Thyroid gland (tissue), 4 donors: ENCODE measurements around the gene MAPK10. TPM values are rescaled to one million over a fixed set of nuclear protein-coding genes. Genes with fewer than 3 reads are reported as not detected.

Source experiments
- DNase-seq, 2 donors: peaks; one replicate each; pipeline ENCODE4 v3.0.0-alpha.2; 2019
- H3K27ac ChIP-seq, 3 donors: fragments of 200-600 bp; sonication (generic); 1 replicate in 2 of 3; 2 replicates in 1 of 3; pipeline ENCODE4 v1.5.1; 2016 to 2019; ENCODE audit warnings: mild to moderate bottlenecking in 1 of 3, moderate library complexity in 1 of 3
- H3K27me3 ChIP-seq: fragments of 200-600 bp; sonication (generic); one replicate; pipeline ENCODE4 v1.5.1; 2019
- H3K36me3 ChIP-seq, 2 donors: fragments of 200-600 bp; sonication (generic); one replicate each; pipeline ENCODE4 v1.5.1; 2016 to 2019
- H3K4me1 ChIP-seq, 2 donors: fragments of 200-600 bp; sonication (generic); one replicate each; pipeline ENCODE4 v1.5.1; 2017 to 2019
- H3K4me3 ChIP-seq, 3 donors: fragments of 200-600 bp; sonication (generic); replicated peaks in 1 of 3; 1 replicate in 2 of 3; 2 replicates in 1 of 3; pipeline ENCODE4 v1.5.1; 2016; ENCODE audit warnings: mild to moderate bottlenecking in 1 of 3
- H3K9me3 ChIP-seq: fragments of 200-600 bp; sonication (generic); one replicate; pipeline ENCODE4 v1.5.1; 2017
- POLR2A ChIP-seq, 2 donors: fragments of 450-650 bp; IDR thresholded peaks; one replicate each; pipeline ENCODE4 v1.6.1; 2017; ENCODE audit warnings: antibody characterized with exemption in 2 of 2, mild to moderate bottlenecking in 2 of 2, moderate library complexity in 1 of 2
- WGBS, 2 donors: methylation state at CpG; one replicate each; pipeline ENCODE4 v1.1.5; 2017; 5-methylcytosine and 5-hydroxymethylcytosine counted together
- intact Hi-C: fragments of 100-400 bp; cut with DNase I; formaldehyde crosslinking; loops from one replicate; pipeline ENCODE4 v1.15.1; 2023
- total RNA-seq, 4 donors: library from RNA; depleted of rRNA; stranded (reverse); fragments of >200 nt; gene quantifications; one replicate each; pipeline ENCODE4 v1.2.3, GENCODE V29; 2016
- TF ChIP-seq, protein P1 (sequence below), 6 experiments: fragments of 200-600 bp in 3 of 6; fragments of 450-650 bp in 3 of 6; sonication (generic) in 3 of 6; IDR thresholded peaks; one replicate each; pipeline ENCODE4 v1.5.1; 2016 to 2019; ENCODE audit warnings: antibody characterized with exemption in 6 of 6, mild to moderate bottlenecking in 2 of 6, inconsistent platforms in 1 of 6, moderate library complexity in 1 of 6

The MAPK10 gene
- total RNA-seq, 4 donors from 2014 or later = 65.4 to 95.0 (median 86.2) TPM

DNA sequence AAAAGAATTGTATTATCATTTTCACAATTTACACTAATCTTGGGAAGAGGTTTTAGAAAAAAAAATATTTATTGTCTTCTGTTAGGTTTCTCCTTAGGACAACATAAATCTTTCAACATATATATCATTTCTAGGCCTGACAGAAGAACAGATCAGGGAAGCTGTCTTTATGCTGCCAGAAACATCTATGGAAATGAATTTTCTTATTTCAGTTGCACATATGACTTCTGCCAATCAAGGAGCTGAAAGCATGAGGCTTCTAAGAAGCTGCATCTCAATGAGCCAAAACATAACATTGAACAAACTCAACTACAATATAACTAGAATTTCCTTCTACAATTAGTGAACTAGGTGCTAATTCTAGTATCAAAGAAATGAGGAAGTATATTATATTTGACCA is 258.4 kb downstream of the MAPK10 start:
- TF ChIP-seq, protein P1, sequence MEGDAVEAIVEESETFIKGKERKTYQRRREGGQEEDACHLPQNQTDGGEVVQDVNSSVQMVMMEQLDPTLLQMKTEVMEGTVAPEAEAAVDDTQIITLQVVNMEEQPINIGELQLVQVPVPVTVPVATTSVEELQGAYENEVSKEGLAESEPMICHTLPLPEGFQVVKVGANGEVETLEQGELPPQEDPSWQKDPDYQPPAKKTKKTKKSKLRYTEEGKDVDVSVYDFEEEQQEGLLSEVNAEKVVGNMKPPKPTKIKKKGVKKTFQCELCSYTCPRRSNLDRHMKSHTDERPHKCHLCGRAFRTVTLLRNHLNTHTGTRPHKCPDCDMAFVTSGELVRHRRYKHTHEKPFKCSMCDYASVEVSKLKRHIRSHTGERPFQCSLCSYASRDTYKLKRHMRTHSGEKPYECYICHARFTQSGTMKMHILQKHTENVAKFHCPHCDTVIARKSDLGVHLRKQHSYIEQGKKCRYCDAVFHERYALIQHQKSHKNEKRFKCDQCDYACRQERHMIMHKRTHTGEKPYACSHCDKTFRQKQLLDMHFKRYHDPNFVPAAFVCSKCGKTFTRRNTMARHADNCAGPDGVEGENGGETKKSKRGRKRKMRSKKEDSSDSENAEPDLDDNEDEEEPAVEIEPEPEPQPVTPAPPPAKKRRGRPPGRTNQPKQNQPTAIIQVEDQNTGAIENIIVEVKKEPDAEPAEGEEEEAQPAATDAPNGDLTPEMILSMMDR (IDR thresholded peaks at IDR 0.05) = no peak
- no peak for TF ChIP-seq POLR2A (IDR thresholded peaks at IDR 0.05)
- intact Hi-C loops = no loop called here
- Histone ChIP-seq H3K27me3 (no peaks in the 10 kb centered on the region), H3K4me1 (peaks cover 10 to 16% of the 10 kb centered on the region in 2 donors), H3K4me3 (no peak overlapping the region), H3K27ac (no peak overlapping the region), H3K9me3 (no peaks in the 10 kb centered on the region), H3K36me3 (no peaks in the 10 kb centered on the region)
- no peak for DNase-seq

GRCh38 chr4:86100539-86101215 is 259.2 kb downstream of the MAPK10 start:
- WGBS, 2 donors = 84 to 93% methylated on average over 7 of the region's 7 CpGs
- Histone ChIP-seq H3K27me3 (no peaks in the 10 kb centered on the region), H3K9me3 (no peaks in the 10 kb centered on the region), H3K36me3 (no peaks in the 10 kb centered on the region), H3K27ac (no peak overlapping the region), H3K4me3 (no peak overlapping the region), H3K4me1 (peaks cover 6 to 12% of the 10 kb centered on the region in 2 donors)
- no peak for DNase-seq
- intact Hi-C loops = no loop called here
- TF ChIP-seq POLR2A (IDR thresholded peaks at IDR 0.05) = no peak
- TF ChIP-seq, protein P1 (IDR thresholded peaks at IDR 0.05) = no peak

DNA sequence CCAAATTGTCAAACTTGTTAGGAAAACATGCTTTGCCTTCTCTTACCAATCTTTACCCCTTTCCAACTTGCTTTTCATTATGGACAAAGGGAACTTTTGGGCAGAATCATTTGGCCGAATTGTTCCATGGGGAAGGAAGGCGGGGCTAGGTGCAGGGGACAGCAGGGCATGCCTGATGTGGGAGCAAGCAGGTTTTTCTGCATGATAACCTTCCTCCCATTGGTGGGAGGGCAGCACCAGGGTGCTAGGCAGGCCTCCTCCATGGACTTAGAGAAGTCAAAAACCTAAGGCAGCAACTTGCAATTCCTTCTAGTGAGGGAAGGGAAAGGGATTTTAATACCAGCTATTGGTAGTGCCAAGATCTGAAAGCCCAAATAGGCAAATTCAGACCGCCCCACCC is 260.5 kb downstream of the MAPK10 start:
- Histone ChIP-seq H3K4me3 (no peak overlapping the region), H3K27me3 (no peaks in the 10 kb centered on the region), H3K27ac (no peak overlapping the region), H3K4me1 (no peaks in the 10 kb centered on the region), H3K9me3 (no peaks in the 10 kb centered on the region), H3K36me3 (no peaks in the 10 kb centered on the region)
- 91% methylated on average over 3 of the region's 3 CpGs for WGBS, 2 donors
- DNase-seq = no peak
- no peak for TF ChIP-seq POLR2A (IDR thresholded peaks at IDR 0.05)
- TF ChIP-seq, protein P1 (IDR thresholded peaks at IDR 0.05) = no peak
- intact Hi-C loops = no loop called here

- no peaks in the 10 kb centered on the region for H3K4me1 ChIP-seq
- WGBS, 2 donors = 74 to 85% methylated on average over 3 of the region's 3 CpGs
- no peaks in the 10 kb centered on the region for H3K9me3 ChIP-seq
- no peak overlapping the region for H3K27ac ChIP-seq
- H3K27me3 ChIP-seq = no peaks in the 10 kb centered on the region
- DNase-seq = no peak
- no peak overlapping the region for H3K4me3 ChIP-seq
- no peaks in the 10 kb centered on the region for H3K36me3 ChIP-seq
- intact Hi-C loops = no loop called here
- TF ChIP-seq, protein P1 (IDR thresholded peaks at IDR 0.05) = no peak
- no peak for TF ChIP-seq POLR2A (IDR thresholded peaks at IDR 0.05)
These were observed 261.2 kb downstream of the MAPK10 start for GRCh38 chr4:86098691-86099090.

GRCh38 chr4:86096373-86096772 is 263.5 kb downstream of the MAPK10 start:
- Histone ChIP-seq H3K36me3 (no peaks in the 10 kb centered on the region), H3K27me3 (no peaks in the 10 kb centered on the region), H3K27ac (no peak overlapping the region), H3K4me1 (no peaks in the 10 kb centered on the region), H3K4me3 (no peak overlapping the region), H3K9me3 (no peaks in the 10 kb centered on the region)
- no peak for DNase-seq
- 94 to 99% methylated on average over 2 of the region's 2 CpGs for WGBS, 2 donors
- TF ChIP-seq, protein P1 (IDR thresholded peaks at IDR 0.05) = no peak
- no peak for TF ChIP-seq POLR2A (IDR thresholded peaks at IDR 0.05)
- intact Hi-C loops = no loop called here
